ENCODE results near the gene ABHD16B. TPM values are rescaled to one million over a fixed set of nuclear protein-coding genes. Genes with fewer than 3 reads are reported as not detected.

Gene ABHD16B
- total and polyA plus RNA-seq, 2 of the 13 experiments (the other 11 are each of a cell fraction or from before 2014, with no cell fraction given) = not detected

DNA sequence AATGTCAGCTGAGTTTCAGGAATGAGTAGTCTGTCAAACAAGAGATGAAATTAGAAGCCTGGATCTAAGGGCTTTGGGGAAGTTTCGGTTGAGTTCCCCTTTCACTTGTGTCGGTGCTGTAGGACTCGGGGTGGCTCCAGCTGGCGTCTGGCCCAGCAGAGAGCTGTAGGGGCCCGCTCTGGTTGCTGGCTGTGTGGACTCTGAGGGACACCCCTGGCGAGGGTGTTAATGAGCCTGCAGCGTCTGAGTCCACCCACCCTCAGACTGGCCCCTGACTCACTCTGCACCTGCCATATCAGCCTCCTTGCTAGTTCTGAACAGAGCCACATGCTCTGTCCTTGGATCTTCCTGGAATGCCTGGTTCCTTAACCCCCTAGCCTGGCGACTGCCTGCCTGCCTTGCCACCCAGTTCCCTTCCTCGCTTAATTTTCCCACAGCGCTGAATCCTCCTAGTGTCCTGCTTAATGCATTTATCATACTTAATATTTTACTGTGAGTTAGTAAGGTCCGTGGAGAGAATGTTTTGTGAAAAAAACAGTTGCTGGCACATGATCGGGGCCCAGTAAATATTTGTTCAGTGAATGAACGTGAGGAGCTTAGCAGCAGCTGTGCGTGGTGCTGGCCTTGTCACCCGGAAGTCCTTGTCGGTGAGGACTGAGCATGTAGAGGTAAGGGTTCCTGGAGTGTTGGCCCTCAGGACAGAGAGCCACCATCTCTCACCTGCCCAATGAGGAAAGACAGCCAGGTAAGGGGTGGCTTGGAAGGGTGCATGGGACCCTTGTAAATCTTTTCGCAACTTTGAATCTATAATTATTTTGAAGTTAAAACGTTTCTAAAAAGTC is 35.2 kb downstream of the ABHD16B start (continued):
- TF ChIP-seq, protein P1, sequence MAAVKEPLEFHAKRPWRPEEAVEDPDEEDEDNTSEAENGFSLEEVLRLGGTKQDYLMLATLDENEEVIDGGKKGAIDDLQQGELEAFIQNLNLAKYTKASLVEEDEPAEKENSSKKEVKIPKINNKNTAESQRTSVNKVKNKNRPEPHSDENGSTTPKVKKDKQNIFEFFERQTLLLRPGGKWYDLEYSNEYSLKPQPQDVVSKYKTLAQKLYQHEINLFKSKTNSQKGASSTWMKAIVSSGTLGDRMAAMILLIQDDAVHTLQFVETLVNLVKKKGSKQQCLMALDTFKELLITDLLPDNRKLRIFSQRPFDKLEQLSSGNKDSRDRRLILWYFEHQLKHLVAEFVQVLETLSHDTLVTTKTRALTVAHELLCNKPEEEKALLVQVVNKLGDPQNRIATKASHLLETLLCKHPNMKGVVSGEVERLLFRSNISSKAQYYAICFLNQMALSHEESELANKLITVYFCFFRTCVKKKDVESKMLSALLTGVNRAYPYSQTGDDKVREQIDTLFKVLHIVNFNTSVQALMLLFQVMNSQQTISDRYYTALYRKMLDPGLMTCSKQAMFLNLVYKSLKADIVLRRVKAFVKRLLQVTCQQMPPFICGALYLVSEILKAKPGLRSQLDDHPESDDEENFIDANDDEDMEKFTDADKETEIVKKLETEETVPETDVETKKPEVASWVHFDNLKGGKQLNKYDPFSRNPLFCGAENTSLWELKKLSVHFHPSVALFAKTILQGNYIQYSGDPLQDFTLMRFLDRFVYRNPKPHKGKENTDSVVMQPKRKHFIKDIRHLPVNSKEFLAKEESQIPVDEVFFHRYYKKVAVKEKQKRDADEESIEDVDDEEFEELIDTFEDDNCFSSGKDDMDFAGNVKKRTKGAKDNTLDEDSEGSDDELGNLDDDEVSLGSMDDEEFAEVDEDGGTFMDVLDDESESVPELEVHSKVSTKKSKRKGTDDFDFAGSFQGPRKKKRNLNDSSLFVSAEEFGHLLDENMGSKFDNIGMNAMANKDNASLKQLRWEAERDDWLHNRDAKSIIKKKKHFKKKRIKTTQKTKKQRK (IDR thresholded peaks at IDR 0.05; ENCODE audit: low read length) = no peak
- TF ChIP-seq ZFP1 (CRISPR knock-in tag; IDR thresholded peaks at IDR 0.05) (peak; percentile 20; the same call in 1 of the 2 replicates), HNRNPH1 (optimal IDR thresholded peaks at IDR 0.05; ENCODE audit: low read depth, low read length) (no peak), HCFC1 (IDR thresholded peaks at IDR 0.05; ENCODE audit: low read depth, low read length) (peak; percentile 30; the same call in 1 of the 2 replicates), ZNF3 (CRISPR knock-in tag; IDR thresholded peaks at IDR 0.05) (0 out of 2 replicates have a peak, but pooled peaks have one; percentile 3), RBM22 (optimal IDR thresholded peaks at IDR 0.05; ENCODE audit: low read length) (peak; percentile 32), MBNL3 (CRISPR knock-in tag; conservative IDR thresholded peaks at IDR 0.05) (no peak), SIN3A (IDR thresholded peaks at IDR 0.05; ENCODE audit: borderline replicate concordance, low read depth, low read length) (peak; percentile 96), ZNF10 (CRISPR knock-in tag; IDR thresholded peaks at IDR 0.05; ENCODE audit: borderline replicate concordance, low read depth) (no peak), IKZF4 (CRISPR knock-in tag; IDR thresholded peaks at IDR 0.05; ENCODE audit: borderline replicate concordance, low read depth, not compliant biosample characterization) (peak; percentile 84), MIER3 (CRISPR knock-in tag; IDR thresholded peaks at IDR 0.05; ENCODE audit: borderline replicate concordance) (peak; percentile 59; the same call in 1 of the 2 replicates), XBP1 (CRISPR knock-in tag; IDR thresholded peaks at IDR 0.05) (0 out of 2 replicates have a peak, but pooled peaks have one; percentile 11), ZNF550 (CRISPR knock-in tag; IDR thresholded peaks at IDR 0.05; ENCODE audit: borderline replicate concordance) (0 out of 2 replicates have a peak, but pooled peaks have one; percentile 85), HOXA7 (CRISPR knock-in tag; IDR thresholded peaks at IDR 0.05) (no peak), NFATC3 (CRISPR knock-in tag; IDR thresholded peaks at IDR 0.05) (peak; percentile 91; the same call in 1 of the 2 replicates), TARDBP (CRISPR knock-in tag; IDR thresholded peaks at IDR 0.05) (peak; percentile 77; the same call in 1 of the 2 replicates), SOX13 (IDR thresholded peaks at IDR 0.05) (0 out of 2 replicates have a peak, but pooled peaks have one; percentile 19), SOX13 (CRISPR knock-in tag; conservative IDR thresholded peaks at IDR 0.05 in 1 of 2, IDR thresholded peaks at IDR 0.05 in 1 of 2) (peak in 1 of 2 experiments; percentile 73; a peak in 1 of 4 replicates), ATAD3A (CRISPR knock-in tag; IDR thresholded peaks at IDR 0.05) (0 out of 2 replicates have a peak, but pooled peaks have one; percentile 73), CBX1 (IDR thresholded peaks at IDR 0.05; ENCODE audit: low read depth) (peak; percentile 19), ZNF850 (CRISPR knock-in tag; conservative IDR thresholded peaks at IDR 0.05) (peak; percentile 59; the same call in 1 of the 2 replicates), KLF16 (CRISPR knock-in tag; IDR thresholded peaks at IDR 0.05) (peak in 1 of 2 experiments; percentile 81; a peak in 2 of 4 replicates)
- TF ChIP-seq, protein P2, sequence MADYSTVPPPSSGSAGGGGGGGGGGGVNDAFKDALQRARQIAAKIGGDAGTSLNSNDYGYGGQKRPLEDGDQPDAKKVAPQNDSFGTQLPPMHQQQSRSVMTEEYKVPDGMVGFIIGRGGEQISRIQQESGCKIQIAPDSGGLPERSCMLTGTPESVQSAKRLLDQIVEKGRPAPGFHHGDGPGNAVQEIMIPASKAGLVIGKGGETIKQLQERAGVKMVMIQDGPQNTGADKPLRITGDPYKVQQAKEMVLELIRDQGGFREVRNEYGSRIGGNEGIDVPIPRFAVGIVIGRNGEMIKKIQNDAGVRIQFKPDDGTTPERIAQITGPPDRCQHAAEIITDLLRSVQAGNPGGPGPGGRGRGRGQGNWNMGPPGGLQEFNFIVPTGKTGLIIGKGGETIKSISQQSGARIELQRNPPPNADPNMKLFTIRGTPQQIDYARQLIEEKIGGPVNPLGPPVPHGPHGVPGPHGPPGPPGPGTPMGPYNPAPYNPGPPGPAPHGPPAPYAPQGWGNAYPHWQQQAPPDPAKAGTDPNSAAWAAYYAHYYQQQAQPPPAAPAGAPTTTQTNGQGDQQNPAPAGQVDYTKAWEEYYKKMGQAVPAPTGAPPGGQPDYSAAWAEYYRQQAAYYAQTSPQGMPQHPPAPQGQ (CRISPR knock-in tag; IDR thresholded peaks at IDR 0.05; ENCODE audit: borderline replicate concordance) = peak; percentile 32; the same call in 1 of the 2 replicates

All from HepG2 (cell line).